C4-2B (cell line): ENCODE results near the gene FGF5.

Experiments used
- H3K27ac ChIP-seq: fragments of 450-650 bp; 2 replicates; pipeline ENCODE4 v1.5.1; 2017
- ZFX ChIP-seq: fragments of 450-650 bp; IDR thresholded peaks from 2 replicates; pipeline ENCODE4 v1.6.1; 2017
- TF ChIP-seq, protein P1 (sequence below): fragments of 450-650 bp; conservative IDR thresholded peaks from 2 replicates; pipeline ENCODE4 v1.5.1; 2017; ENCODE audit warnings: mild to moderate bottlenecking

Gene FGF5

DNA sequence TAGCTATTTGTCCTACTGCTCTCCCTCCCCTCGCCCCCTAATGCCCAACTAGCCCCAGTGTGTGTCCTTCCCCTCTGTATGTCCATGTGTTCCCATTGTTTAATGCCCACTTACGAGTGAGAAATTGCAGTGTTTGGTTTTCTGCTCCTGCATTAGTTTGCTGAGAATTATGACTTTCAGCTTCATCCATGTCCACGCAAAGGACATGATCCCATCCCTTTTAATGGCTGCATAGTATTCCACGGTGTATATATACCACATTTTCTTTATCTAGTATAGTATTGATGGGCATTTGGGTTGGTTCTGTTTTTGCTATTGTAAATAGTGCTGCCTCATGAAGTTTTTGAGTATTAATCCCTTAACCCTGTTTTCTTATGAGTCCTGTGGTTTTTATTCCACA lies 35.4 kb downstream of the FGF5 start:
- no peak overlapping the region for H3K27ac ChIP-seq

DNA sequence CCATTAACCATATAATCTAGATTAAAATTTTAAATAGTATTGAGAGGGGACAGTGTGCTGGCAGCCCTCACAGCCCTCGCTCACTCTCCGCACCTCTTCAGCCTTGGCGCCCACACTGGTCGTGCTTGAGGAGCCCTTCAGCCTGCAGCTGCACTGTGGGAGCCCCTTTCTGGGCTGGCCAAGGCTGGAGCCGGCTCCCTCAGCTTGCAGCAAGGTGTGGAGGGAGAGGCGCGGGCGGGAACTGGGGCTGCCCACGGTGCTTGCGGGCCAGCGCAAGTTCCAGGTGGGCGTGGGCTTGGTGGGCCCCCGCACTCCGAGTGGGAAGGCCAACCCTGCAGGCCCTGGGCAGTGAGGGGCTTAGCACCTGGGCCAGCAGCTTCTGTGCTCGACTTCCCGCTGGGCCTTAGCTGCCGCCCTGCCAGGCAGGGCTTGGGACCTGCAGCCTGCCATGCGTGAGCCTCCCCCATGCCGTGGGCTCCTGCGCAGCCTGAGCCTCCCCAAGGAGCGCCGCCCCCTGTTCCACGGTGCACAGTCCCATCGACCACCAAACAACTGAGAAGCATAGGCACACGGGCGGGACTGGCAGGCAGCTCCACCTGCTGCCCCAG lies 36.3 kb downstream of the FGF5 start:
- TF ChIP-seq ZFX, result no peak
- TF ChIP-seq, protein P1, sequence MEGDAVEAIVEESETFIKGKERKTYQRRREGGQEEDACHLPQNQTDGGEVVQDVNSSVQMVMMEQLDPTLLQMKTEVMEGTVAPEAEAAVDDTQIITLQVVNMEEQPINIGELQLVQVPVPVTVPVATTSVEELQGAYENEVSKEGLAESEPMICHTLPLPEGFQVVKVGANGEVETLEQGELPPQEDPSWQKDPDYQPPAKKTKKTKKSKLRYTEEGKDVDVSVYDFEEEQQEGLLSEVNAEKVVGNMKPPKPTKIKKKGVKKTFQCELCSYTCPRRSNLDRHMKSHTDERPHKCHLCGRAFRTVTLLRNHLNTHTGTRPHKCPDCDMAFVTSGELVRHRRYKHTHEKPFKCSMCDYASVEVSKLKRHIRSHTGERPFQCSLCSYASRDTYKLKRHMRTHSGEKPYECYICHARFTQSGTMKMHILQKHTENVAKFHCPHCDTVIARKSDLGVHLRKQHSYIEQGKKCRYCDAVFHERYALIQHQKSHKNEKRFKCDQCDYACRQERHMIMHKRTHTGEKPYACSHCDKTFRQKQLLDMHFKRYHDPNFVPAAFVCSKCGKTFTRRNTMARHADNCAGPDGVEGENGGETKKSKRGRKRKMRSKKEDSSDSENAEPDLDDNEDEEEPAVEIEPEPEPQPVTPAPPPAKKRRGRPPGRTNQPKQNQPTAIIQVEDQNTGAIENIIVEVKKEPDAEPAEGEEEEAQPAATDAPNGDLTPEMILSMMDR, result no peak
- H3K27ac ChIP-seq, result no peak overlapping the region

More for the DNA sequence above, 35.4 kb downstream of the FGF5 start:
- TF ChIP-seq, protein P1, result no peak
- no peak for TF ChIP-seq ZFX

DNA sequence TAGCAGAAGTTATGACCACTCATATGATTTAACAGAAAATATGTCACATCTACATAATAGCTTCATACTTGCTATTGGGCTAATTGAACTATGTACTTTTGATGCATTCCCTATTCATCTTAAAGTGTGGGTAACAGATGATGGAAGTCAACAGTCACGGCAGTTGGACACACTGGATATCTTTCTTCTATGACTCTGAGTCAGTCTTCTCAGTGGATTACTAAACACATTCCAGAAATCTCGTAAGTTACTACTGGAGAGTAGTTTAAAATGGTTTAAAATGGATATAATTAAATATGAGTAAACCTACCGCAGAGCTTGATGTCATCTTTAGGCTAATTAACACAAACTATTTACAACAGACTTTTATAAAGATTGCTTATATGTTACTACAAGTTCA lies 39.0 kb downstream of the FGF5 start:
- TF ChIP-seq ZFX, result no peak
- TF ChIP-seq, protein P1, result no peak
- H3K27ac ChIP-seq, result no peak overlapping the region

GRCh38 chr4:80306260-80306659 lies 39.8 kb downstream of the FGF5 start:
- no peak overlapping the region for H3K27ac ChIP-seq

DNA sequence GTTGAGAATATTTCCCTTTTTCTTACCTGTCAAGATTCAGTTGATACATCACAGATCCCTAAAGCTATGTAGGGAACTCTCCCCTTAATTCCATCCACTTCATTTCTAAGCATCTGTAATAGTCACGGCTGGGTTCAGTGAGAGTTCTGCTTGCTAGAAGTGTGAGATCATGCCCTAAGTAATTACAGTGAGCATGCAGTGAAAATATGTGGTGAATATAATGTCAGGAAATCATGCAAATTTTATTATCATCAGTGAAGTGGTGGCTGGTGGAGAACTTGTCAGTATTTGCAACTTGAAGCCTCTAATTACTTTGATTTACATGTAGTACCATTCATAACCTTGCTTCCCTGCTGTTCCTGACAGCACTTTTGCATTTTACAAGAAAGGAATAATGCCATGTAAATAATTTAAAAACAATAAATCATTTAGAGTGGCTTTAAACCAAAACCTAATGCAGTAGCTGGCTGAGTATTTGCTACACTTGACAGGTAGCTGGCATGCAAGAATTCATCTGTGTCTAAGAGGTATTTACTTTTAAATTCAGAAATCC lies 40.8 kb downstream of the FGF5 start:
- H3K27ac ChIP-seq, result no peak overlapping the region
- no peak for TF ChIP-seq ZFX
- TF ChIP-seq, protein P1, result no peak

More at GRCh38 chr4:80306260-80306659, 39.8 kb downstream of the FGF5 start:
- no peak for TF ChIP-seq ZFX
- TF ChIP-seq, protein P1, result no peak

DNA sequence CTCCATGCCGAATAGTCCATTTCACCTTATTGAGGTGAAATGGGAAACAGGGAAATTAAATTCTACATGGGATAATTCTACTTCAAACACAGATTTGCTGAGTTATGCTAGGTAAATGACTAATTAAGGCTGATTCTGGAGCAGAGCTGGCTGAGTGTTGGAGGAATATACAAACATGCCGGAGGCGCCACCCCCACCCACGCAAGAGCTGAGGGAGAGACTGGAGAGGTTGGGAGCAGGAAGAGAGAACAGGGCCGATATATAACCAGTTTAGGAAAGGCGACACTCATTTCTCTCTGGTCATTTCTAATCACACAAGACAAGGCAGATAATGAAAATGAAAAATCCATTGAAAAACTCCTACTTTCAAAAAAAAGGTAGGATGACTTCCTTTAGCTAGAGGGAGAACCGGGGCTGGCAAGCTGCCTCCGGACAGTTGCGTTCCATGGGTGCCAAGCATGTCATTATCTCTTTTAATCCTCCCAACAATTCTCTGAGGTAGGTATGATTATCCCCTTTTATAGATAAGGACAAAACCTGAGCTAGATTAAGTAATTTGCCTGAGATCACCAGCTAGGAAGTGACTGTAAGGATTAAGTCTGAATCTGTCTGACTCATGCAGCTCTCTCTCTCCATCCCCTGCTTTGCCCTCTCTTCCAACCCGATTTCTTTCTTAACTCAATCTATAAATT lies 41.5 kb downstream of the FGF5 start:
- no peak overlapping the region for H3K27ac ChIP-seq
- TF ChIP-seq, protein P1, result no peak
- no peak for TF ChIP-seq ZFX

DNA sequence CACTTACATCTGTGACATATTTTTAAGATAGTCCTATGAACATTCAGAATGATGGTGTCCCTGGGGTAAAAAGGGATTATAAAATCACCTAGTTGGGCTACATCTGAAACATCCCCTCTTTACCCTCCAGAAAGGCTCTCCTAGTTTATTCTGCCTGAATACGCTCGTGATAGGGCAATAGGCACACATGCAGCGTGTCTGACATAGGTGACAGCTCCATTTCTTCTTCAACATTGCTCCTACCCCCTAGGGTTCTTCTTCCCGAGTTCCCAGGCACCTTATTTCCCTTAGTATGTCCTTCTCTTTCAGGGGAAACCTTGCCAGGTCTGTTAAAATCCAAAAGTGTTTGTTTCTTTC lies 42.0 kb downstream of the FGF5 start:
- no peak overlapping the region for H3K27ac ChIP-seq
- TF ChIP-seq, protein P1, result no peak
- TF ChIP-seq ZFX, result no peak
